NCI-H2081 treated with DMSO at 0.1 percent for 48 hours (cell line): ENCODE measurements around the gene AMACR.
"Not testable (repeated sequence)": the region's sequence is repeated elsewhere in the genome, so short reads cannot be mapped to it uniquely, and the experiment has no call there.

Source experiments
- DNase-seq: peaks from one replicate; lab custom pipeline; 2025; lab: John Stamatoyannopoulos, UW

The AMACR gene

GRCh38 chr5:33968211-33969005 is 39.4 kb downstream of the AMACR start:
- no peak for DNase-seq

- no peak for DNase-seq
Observed at GRCh38 chr5:33966805-33967204, 41.0 kb downstream of the AMACR start.

GRCh38 chr5:33964132-33964700 is 43.6 kb downstream of the AMACR start:
- no peak for DNase-seq

GRCh38 chr5:33958176-33958575 is 49.7 kb downstream of the AMACR start:
- DNase-seq, result no peak

GRCh38 chr5:33957577-33958150 is 50.2 kb downstream of the AMACR start:
- DNase-seq, result no peak

GRCh38 chr5:33952175-33952574 is 55.7 kb downstream of the AMACR start:
- not testable (repeated sequence) for DNase-seq

- DNase-seq, result no peak
Observed at GRCh38 chr5:33944543-33945132, 63.2 kb downstream of the AMACR start.

- no peak for DNase-seq
Observed at GRCh38 chr5:33941090-33941489, 66.8 kb downstream of the AMACR start.

- no peak for DNase-seq
Observed at GRCh38 chr5:33939556-33940262, 68.1 kb downstream of the AMACR start.

GRCh38 chr5:33938881-33939280 is 69.0 kb downstream of the AMACR start:
- no peak for DNase-seq

- no peak for DNase-seq
Observed at GRCh38 chr5:33938507-33938796, 69.4 kb downstream of the AMACR start.

GRCh38 chr5:33937707-33938506 is 69.9 kb downstream of the AMACR start:
- no peak for DNase-seq

- no peak for DNase-seq
Observed at GRCh38 chr5:33937017-33937706, 70.7 kb downstream of the AMACR start.

GRCh38 chr5:33936381-33937016 is 71.4 kb downstream of the AMACR start, which contains the start of gene RXFP3:
Gene RXFP3, plus strand, starts transcription at chr5:33936386. Its CDS starts 355 bp downstream, at chr5:33936741.
- DNase-seq, result no peak
